Sigmoid colon (tissue), 3 donors: Measurements from ENCODE around the gene PLEKHG2.

Experiments used
- CTCF ChIP-seq, 4 experiments: fragments of 450-650 bp in 3 of 4; fragments of 200-600 bp in 1 of 4; IDR thresholded peaks; one replicate each; pipeline ENCODE4 v1.5.1; 2016 to 2019; ENCODE audit warnings: antibody characterized with exemption in 4 of 4, mild to moderate bottlenecking in 3 of 4, moderate library complexity in 2 of 4
- POLR2A ChIP-seq, 2 donors: fragments of 450-650 bp; IDR thresholded peaks; one replicate each; pipeline ENCODE4 v1.6.1; 2016; ENCODE audit warnings: antibody characterized with exemption in 2 of 2, mild to moderate bottlenecking in 2 of 2, moderate library complexity in 2 of 2

GRCh38 chr19:39369200-39369599 is 43.3 kb upstream of the PLEKHG2 start:
- no peak for TF ChIP-seq CTCF (IDR thresholded peaks at IDR 0.05)
- TF ChIP-seq POLR2A (IDR thresholded peaks at IDR 0.05), result no peak
